Hematopoietic multipotent progenitor cell treated with erythropoietin and hydrocortisone succinate and interleukin-3 and kit ligand, for 15 days (in vitro differentiated cells): Measurements from ENCODE around the gene IPP.
"Not testable (repeated sequence)": the region's sequence is repeated elsewhere in the genome, so short reads cannot be mapped to it uniquely, and the experiment has no call there.

Experiments used
- DNase-seq: peaks from one replicate; pipeline ENCODE4 v3.0.0-alpha.2; 2015; ENCODE audit warnings: low spot score

The IPP gene

GRCh38 chr1:45739641-45740156 lies 10.8 kb downstream of the IPP start:
- not testable (repeated sequence) for DNase-seq

GRCh38 chr1:45739137-45739536 lies 11.3 kb downstream of the IPP start:
- no peak for DNase-seq

GRCh38 chr1:45730780-45731319 lies 19.6 kb downstream of the IPP start:
- no peak for DNase-seq

- DNase-seq: no peak
Observed at GRCh38 chr1:45730075-45730779, 20.2 kb downstream of the IPP start.

- DNase-seq: not testable (repeated sequence)
Observed at GRCh38 chr1:45726007-45726406, 24.4 kb downstream of the IPP start.

GRCh38 chr1:45723248-45723930 lies 27.1 kb downstream of the IPP start:
- no peak for DNase-seq

- DNase-seq: no peak
Observed at GRCh38 chr1:45722809-45723208, 27.6 kb downstream of the IPP start.

GRCh38 chr1:45721207-45721606 lies 29.2 kb downstream of the IPP start:
- no peak for DNase-seq

- DNase-seq: no peak
Observed at GRCh38 chr1:45718289-45718688, 32.2 kb downstream of the IPP start.

- DNase-seq: not testable (repeated sequence)
Observed at GRCh38 chr1:45717386-45717785, 33.1 kb downstream of the IPP start.

GRCh38 chr1:45716700-45717099 lies 33.8 kb downstream of the IPP start:
- DNase-seq: no peak

GRCh38 chr1:45713711-45714110 lies 36.7 kb downstream of the IPP start:
- DNase-seq: no peak

- DNase-seq: no peak
Observed at GRCh38 chr1:45704637-45705036, 45.8 kb downstream of the IPP start.

- no peak for DNase-seq
Observed at GRCh38 chr1:45694823-45695222, 55.6 kb downstream of the IPP start.

GRCh38 chr1:45693811-45694210 lies 56.6 kb downstream of the IPP start:
- DNase-seq: not testable (repeated sequence)

GRCh38 chr1:45687754-45688740 lies 62.4 kb downstream of the IPP start, which contains the start of gene TMEM69:
TMEM69 (plus strand) TSS chr1:45688181; CDS start chr1:45691069, 2,888 bp downstream.
- peak; percentile 91 for DNase-seq

- DNase-seq: peak; percentile 98
Observed at GRCh38 chr1:45687014-45687753, 63.3 kb downstream of the IPP start.

GRCh38 chr1:45686288-45687013 lies 64.0 kb downstream of the IPP start, which contains the start of gene GPBP1L1:
GPBP1L1 (minus strand) TSS chr1:45686533; CDS start chr1:45659087, 27,446 bp downstream.
- peak; percentile 95 for DNase-seq

- DNase-seq: peak; percentile 70
Observed at GRCh38 chr1:45686015-45686287, 64.5 kb downstream of the IPP start.

- peak; percentile 51 for DNase-seq
Observed at GRCh38 chr1:45685308-45686014, 65.0 kb downstream of the IPP start.
